ENCODE measurements around the gene UMPS.

DNA sequence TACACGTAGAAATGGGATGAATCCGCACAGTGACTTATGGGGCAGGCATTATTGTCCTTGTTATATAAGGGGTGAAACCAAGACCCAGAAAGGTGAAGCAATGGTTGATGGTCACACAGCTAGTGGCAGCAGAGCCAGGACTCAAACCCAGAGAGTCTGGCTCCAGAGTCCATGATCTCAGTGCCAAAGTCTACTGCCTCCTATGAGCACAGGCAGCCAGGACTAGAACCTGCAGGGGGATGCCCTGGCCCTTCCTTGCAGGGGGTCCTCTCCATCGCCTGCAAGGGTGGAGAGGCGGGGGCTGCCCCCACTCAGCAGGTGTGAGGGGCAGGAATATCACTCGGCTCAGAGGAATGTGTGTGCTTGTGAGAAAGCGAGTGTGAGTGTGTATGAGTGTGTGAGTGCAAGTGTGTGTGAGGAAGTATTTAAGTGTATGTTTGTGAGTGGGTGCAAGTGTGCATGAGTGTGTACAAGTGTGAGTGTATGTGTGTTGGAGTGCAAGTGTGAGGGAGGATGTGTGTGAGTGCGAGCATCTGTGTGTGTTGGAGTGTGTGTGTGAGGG, 44.7 kb downstream of the UMPS start:
- TF ChIP-seq, protein P1, sequence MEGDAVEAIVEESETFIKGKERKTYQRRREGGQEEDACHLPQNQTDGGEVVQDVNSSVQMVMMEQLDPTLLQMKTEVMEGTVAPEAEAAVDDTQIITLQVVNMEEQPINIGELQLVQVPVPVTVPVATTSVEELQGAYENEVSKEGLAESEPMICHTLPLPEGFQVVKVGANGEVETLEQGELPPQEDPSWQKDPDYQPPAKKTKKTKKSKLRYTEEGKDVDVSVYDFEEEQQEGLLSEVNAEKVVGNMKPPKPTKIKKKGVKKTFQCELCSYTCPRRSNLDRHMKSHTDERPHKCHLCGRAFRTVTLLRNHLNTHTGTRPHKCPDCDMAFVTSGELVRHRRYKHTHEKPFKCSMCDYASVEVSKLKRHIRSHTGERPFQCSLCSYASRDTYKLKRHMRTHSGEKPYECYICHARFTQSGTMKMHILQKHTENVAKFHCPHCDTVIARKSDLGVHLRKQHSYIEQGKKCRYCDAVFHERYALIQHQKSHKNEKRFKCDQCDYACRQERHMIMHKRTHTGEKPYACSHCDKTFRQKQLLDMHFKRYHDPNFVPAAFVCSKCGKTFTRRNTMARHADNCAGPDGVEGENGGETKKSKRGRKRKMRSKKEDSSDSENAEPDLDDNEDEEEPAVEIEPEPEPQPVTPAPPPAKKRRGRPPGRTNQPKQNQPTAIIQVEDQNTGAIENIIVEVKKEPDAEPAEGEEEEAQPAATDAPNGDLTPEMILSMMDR (IDR thresholded peaks at IDR 0.05) = no peak
- no peak for TF ChIP-seq POLR2A (IDR thresholded peaks at IDR 0.05)
